Loucy (cell line): Measurements from ENCODE around the gene PROM2.
A peak's percentile ranks its signal among the peaks of the same experiment; 100 is the strongest.

Experiments
- H2AFZ ChIP-seq: fragments of 200-600 bp; sonication (generic); 2 replicates; pipeline ENCODE4 v1.6.0; 2016; ENCODE audit warnings: antibody characterized with exemption, mild to moderate bottlenecking, low read length, moderate library complexity
- H3F3A ChIP-seq: fragments of 200-600 bp; 2 replicates; pipeline ENCODE4 v1.6.0; 2016; ENCODE audit warnings: antibody characterized with exemption, low read depth, mild to moderate bottlenecking
- H3K27me3 ChIP-seq: fragments of 200-600 bp; sonication (generic); 2 replicates; pipeline ENCODE4 v1.6.1; 2014; ENCODE audit warnings: low read length, mild to moderate bottlenecking; ENCODE audit not compliant: insufficient read depth, poor library complexity, severe bottlenecking
- H3K36me3 ChIP-seq: fragments of 200-600 bp; sonication (generic); 2 replicates; pipeline ENCODE4 v1.6.1; 2016; ENCODE audit warnings: low read length; ENCODE audit not compliant: insufficient read depth
- H3K4me1 ChIP-seq: fragments of 200-600 bp; sonication (generic); 2 replicates; pipeline ENCODE4 v1.5.1; 2014; ENCODE audit warnings: low read length, mild to moderate bottlenecking; ENCODE audit not compliant: insufficient read depth, poor library complexity, severe bottlenecking
- H3K4me2 ChIP-seq: fragments of 200-600 bp; sonication (generic); 2 replicates; pipeline ENCODE4 v1.6.0; 2014; ENCODE audit warnings: antibody characterized with exemption, low read length, low read depth, mild to moderate bottlenecking; ENCODE audit not compliant: poor library complexity, severe bottlenecking
- H3K4me3 ChIP-seq: fragments of 200-600 bp; sonication (generic); 2 replicates; pipeline ENCODE4 v1.5.1; 2014; ENCODE audit warnings: low read length, mild to moderate bottlenecking, mixed read lengths; ENCODE audit not compliant: poor library complexity, severe bottlenecking
- H3K79me2 ChIP-seq: fragments of 200-600 bp; sonication (generic); 2 replicates; pipeline ENCODE4 v1.6.1; 2014; ENCODE audit warnings: low read length; ENCODE audit not compliant: insufficient read depth
- H3K9ac ChIP-seq: fragments of 200-600 bp; sonication (generic); 2 replicates; pipeline ENCODE4 v1.6.0; 2014; ENCODE audit warnings: mild to moderate bottlenecking, low read depth, low read length, moderate library complexity; ENCODE audit not compliant: poor library complexity, severe bottlenecking
- H3K9me2 ChIP-seq: fragments of 200-600 bp; sonication (generic); replicated peaks from 2 replicates; pipeline ENCODE4 v1.6.1; 2016; ENCODE audit warnings: low read depth, low read length, mixed read lengths
- H3K9me3 ChIP-seq: fragments of 200-600 bp; sonication (generic); 2 replicates; pipeline ENCODE4 v1.6.1; 2014; ENCODE audit warnings: mild to moderate bottlenecking, antibody characterized with exemption, low read length, low read depth; ENCODE audit not compliant: insufficient read depth
- H4K20me1 ChIP-seq: fragments of 200-600 bp; sonication (generic); 2 replicates; pipeline ENCODE4 v1.6.0; 2014; ENCODE audit warnings: antibody characterized with exemption, low read length, mild to moderate bottlenecking; ENCODE audit not compliant: insufficient read depth, poor library complexity, severe bottlenecking
- EZH2phosphoT487 ChIP-seq: fragments of 200-600 bp; IDR thresholded peaks from 2 replicates; pipeline ENCODE4 v1.6.1; 2018; ENCODE audit warnings: antibody characterized with exemption, mild to moderate bottlenecking, moderate library complexity, borderline replicate concordance
- TF ChIP-seq, protein P1 (sequence below): fragments of 200-600 bp; sonication (generic); conservative IDR thresholded peaks from 2 replicates; pipeline ENCODE4 v1.5.1; 2014; ENCODE audit warnings: mild to moderate bottlenecking, antibody characterized with exemption, low read length

The PROM2 gene

DNA sequence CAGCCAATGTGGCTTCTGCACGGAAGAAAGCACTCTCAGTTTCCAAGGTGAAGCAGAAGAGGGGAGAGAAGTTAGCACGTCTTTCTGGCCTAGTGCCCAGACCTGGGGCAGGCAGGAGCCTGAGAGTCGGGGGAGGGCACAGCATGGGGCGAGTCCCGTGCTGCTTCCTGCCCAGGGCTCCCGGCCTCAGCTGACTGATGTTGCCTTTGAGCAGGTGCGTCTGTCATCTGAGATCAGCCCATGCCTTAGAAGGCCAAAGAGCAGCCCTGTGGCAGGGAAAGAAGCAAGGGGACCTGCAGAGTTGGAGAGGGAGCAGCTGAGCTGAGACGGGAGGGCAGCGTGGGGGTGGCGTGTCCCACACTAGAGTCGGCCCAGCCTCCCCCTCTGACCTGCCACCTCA is 26.2 kb downstream of the PROM2 start:
- no peaks in the 10 kb centered on the region for H3K79me2 ChIP-seq
- no peak overlapping the region for H3K9ac ChIP-seq
- H3K4me3 ChIP-seq = no peak overlapping the region
- H3K9me2 ChIP-seq = no peaks in the 10 kb centered on the region
- no peaks in the 10 kb centered on the region for H4K20me1 ChIP-seq
- H3K9me3 ChIP-seq = no peaks in the 10 kb centered on the region
- no peak for TF ChIP-seq EZH2phosphoT487
- TF ChIP-seq, protein P1, sequence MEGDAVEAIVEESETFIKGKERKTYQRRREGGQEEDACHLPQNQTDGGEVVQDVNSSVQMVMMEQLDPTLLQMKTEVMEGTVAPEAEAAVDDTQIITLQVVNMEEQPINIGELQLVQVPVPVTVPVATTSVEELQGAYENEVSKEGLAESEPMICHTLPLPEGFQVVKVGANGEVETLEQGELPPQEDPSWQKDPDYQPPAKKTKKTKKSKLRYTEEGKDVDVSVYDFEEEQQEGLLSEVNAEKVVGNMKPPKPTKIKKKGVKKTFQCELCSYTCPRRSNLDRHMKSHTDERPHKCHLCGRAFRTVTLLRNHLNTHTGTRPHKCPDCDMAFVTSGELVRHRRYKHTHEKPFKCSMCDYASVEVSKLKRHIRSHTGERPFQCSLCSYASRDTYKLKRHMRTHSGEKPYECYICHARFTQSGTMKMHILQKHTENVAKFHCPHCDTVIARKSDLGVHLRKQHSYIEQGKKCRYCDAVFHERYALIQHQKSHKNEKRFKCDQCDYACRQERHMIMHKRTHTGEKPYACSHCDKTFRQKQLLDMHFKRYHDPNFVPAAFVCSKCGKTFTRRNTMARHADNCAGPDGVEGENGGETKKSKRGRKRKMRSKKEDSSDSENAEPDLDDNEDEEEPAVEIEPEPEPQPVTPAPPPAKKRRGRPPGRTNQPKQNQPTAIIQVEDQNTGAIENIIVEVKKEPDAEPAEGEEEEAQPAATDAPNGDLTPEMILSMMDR = no peak
- no peaks in the 10 kb centered on the region for H3F3A ChIP-seq
- H3K27me3 ChIP-seq = no peaks in the 10 kb centered on the region
- peaks cover 9% of the 10 kb centered on the region for H3K4me1 ChIP-seq
- H3K4me2 ChIP-seq = peak overlapping the region; percentile 24
- H3K36me3 ChIP-seq = no peaks in the 10 kb centered on the region
- no peak overlapping the region for H2AFZ ChIP-seq

DNA sequence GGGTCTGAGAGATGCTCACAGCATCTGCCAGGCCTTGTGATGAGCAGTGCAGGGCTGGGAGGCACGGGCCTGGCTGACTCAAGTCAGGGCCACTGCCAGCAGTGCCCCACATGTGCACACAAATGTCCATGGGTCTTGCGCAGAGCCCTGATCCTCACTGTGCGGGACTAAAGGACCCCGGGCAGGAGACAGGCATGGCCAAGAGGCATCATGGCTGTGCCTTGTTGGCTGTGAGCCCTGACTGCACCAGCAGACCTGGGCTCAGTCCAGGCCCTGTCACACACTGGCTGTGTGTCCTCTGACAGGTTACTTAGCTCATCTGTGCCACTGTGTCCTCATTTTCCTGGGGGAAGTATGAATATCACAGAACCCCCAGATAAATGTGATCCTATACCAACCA is 26.9 kb downstream of the PROM2 start:
- Histone ChIP-seq H3K4me2 (no peak overlapping the region), H3K4me3 (no peak overlapping the region), H3K27me3 (no peaks in the 10 kb centered on the region)

DNA sequence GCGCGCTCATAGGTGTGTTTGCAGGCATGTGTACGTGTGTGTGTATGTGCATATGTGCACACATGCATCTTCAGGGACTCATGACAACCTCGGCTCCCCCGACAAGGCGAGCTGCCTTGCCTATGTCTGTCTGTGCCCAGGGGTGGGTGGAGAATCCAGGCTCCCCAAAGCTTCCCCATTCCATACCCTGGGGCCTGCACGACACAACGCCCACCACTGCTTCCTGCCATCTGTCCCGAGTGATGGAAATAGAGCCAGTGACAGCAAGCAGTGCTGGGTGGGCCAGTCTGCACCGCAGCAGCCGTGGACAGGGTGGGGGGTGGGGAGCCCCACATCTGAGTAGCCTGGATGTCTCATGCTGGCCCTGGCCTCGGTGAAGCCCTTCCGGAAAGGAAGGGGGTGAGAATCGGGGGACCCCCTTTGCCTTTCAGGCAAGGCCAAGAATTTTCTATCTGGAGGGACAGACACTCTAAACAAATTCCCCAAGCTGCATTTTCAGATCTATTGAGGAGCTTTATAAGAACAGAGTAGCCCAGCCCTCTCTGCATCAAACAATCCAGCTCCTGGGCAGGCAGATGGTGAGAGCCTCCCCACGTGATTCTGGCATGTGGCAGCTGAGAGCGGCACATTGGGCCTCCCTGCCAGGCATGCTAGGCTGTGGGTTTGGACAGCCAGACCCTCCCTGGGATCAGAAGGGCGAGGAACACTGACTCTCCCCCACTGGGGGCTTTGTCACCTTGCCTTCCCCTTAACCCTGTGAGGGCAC is 27.8 kb downstream of the PROM2 start:
- H3K4me1 ChIP-seq = peaks cover 9% of the 10 kb centered on the region

More for the DNA sequence above, 26.9 kb downstream of the PROM2 start:
- no peaks in the 10 kb centered on the region for H3K9me3 ChIP-seq
- no peaks in the 10 kb centered on the region for H3K9me2 ChIP-seq
- H3F3A ChIP-seq = no peaks in the 10 kb centered on the region
- no peaks in the 10 kb centered on the region for H4K20me1 ChIP-seq
- no peaks in the 10 kb centered on the region for H3K36me3 ChIP-seq
- H3K79me2 ChIP-seq = no peaks in the 10 kb centered on the region
- no peak overlapping the region for H2AFZ ChIP-seq
- H3K4me1 ChIP-seq = peaks cover 9% of the 10 kb centered on the region
- no peak for TF ChIP-seq EZH2phosphoT487
- TF ChIP-seq, protein P1 = no peak
- H3K9ac ChIP-seq = no peak overlapping the region

More for the DNA sequence above, 27.8 kb downstream of the PROM2 start:
- no peak overlapping the region for H3K9ac ChIP-seq
- no peaks in the 10 kb centered on the region for H3F3A ChIP-seq
- no peak overlapping the region for H2AFZ ChIP-seq
- H3K79me2 ChIP-seq = no peaks in the 10 kb centered on the region
- H3K9me2 ChIP-seq = no peaks in the 10 kb centered on the region
- no peaks in the 10 kb centered on the region for H3K36me3 ChIP-seq
- H4K20me1 ChIP-seq = no peaks in the 10 kb centered on the region
- no peak overlapping the region for H3K4me2 ChIP-seq
- H3K4me3 ChIP-seq = no peak overlapping the region
- no peaks in the 10 kb centered on the region for H3K27me3 ChIP-seq
- H3K9me3 ChIP-seq = no peaks in the 10 kb centered on the region
- TF ChIP-seq EZH2phosphoT487 = no peak
- TF ChIP-seq, protein P1 = no peak
